ENCODE results near the gene MRPS2.
"Not testable (repeated sequence)": the region's sequence is repeated elsewhere in the genome, so short reads cannot be mapped to it uniquely, and the experiment has no call there.

The MRPS2 gene

DNA sequence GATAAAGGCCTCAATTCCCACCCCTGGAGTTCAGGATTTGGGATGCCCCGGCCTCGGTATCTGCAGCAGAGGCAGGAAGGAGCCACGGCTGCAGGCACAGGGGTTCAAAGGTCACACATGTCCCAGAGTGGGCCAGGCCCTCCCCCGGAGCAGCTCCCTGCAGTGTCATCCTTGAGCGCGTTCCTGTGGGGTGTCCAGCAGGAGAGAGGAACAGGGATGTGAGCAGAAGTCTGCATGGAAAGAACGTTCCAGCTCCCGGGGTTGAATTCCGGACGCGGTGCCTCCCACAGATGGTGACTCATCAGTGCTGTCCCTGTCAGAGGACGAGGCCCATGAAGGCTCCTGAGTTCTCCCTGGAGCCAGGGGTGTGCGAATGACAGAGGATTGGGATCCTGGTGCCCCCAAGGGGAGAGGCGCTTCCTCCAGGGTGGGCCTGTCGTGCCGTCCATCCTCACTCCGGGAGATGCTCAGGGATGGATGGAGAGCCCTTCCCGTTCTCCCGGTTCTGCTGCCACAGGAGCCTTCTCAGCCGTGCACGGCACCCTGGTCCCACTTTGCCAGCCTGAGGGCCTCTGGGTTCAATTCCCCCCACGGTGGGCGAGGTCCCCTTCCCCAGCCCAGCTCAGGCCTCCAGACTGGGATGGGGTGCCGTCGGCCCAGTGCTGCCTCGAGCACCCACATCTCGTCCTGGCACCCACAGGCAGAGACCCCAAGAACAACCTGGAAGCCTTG lies 23.8 kb downstream of the MRPS2 start:
- Histone ChIP-seq H3K9me3 (ENCODE audit: control insufficient read depth in 1 of 2, low read length in 2 of 2) (no peaks in the 10 kb centered on the region), H3K27ac (ENCODE audit: low read depth, low read length) (no peak overlapping the region), H3K4me1 (ENCODE audit: control insufficient read depth in 1 of 2, insufficient read depth in 2 of 2, low read length in 2 of 2) (no peaks in the 10 kb centered on the region), H3K4me3 (ENCODE audit: low read depth in 1 of 2, low read length in 2 of 2) (no peak overlapping the region), H3K27me3 (ENCODE audit: control insufficient read depth in 1 of 2, insufficient read depth in 2 of 2, low read length in 2 of 2) (no peaks in the 10 kb centered on the region), H3K36me3 (ENCODE audit: control insufficient read depth in 1 of 2, insufficient read depth in 2 of 2, low read length in 2 of 2) (no peaks in the 10 kb centered on the region), H3K9ac (ENCODE audit: low read depth in 1 of 2, low read length in 2 of 2) (no peak overlapping the region)

DNA sequence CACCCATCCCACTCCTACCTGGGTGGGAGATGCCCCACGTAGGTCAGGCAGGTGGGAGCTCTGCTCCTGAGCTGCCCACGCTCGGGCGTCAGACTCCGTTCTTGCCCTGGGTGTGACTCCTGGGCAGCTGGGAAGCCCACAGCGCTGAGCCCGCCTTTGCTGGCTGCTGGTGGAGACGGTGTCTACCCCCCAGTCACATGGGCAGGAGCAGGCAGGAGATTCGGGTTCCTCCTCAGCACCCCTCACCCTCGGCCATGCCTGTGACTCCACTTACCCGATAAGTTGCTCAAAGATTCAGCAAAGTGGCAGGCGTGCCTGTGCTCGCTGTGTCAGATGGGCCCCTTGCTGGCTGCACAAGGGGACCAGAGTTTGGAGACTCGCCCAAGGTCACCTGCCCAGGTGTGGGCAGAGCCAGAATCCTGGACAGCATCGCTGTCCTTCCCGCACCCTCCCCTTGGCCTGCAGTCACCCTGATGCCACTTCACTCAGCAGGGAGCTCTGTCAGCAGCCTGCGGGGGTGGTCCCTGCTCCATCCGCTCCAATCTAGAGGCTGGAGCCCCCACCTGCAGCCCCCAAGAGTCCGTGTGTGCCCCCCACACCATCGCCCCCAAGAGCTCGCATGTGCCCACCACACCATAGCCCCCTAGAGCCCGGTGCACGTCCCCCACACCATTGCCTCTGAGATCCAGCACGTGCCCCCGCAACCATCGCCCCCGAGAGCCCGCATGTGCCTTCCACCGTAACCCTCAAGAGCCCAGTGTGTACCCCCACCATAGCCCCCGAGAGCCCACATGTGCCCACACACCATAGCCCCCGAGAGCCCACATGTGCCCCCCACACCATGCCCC lies 25.0 kb downstream of the MRPS2 start:
- no peak overlapping the region for H3K27ac ChIP-seq (ENCODE audit: low read depth, low read length)
- no peaks in the 10 kb centered on the region for H3K9me3 ChIP-seq (ENCODE audit: control insufficient read depth in 1 of 2, low read length in 2 of 2)
- H3K9ac ChIP-seq (ENCODE audit: low read depth in 1 of 2, low read length in 2 of 2), result no peak overlapping the region
- H3K27me3 ChIP-seq (ENCODE audit: control insufficient read depth in 1 of 2, insufficient read depth in 2 of 2, low read length in 2 of 2), result no peaks in the 10 kb centered on the region
- no peaks in the 10 kb centered on the region for H3K4me1 ChIP-seq (ENCODE audit: control insufficient read depth in 1 of 2, insufficient read depth in 2 of 2, low read length in 2 of 2)
- no peaks in the 10 kb centered on the region for H3K36me3 ChIP-seq (ENCODE audit: control insufficient read depth in 1 of 2, insufficient read depth in 2 of 2, low read length in 2 of 2)
- H3K4me3 ChIP-seq (ENCODE audit: low read depth in 1 of 2, low read length in 2 of 2), result no peak overlapping the region

DNA sequence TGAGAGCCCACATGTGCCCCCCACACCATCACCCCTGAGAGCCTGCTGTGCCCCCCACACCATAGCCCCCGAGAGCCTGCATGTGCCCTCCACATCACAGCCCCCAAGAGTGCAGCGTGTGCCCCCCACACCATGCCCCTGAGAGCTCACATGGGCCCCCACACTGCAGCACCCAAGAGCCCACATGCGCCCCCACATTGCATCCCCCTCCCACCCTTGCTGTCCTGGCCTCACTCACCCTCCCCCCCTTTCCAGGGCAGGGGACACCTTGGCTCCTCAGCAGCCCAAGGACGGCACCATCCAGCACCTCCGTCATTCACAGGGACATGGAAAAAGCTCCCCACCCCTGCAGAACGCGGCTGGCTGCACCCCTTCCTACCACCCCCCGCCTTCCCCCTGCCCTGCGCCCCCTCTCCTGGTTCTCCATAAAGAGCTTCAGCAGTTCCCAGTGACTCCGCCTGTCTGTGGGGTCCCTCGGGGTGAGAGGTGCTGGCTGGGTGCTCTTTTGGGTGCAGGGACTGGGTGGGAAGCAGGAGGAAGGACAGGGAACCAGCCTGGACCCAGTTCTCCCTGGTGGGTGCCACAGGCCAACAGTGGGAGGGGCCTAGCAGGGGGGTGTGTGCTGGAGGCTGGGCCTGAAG lies 25.7 kb downstream of the MRPS2 start:
- Histone ChIP-seq H3K36me3 (ENCODE audit: control insufficient read depth in 1 of 2, insufficient read depth in 2 of 2, low read length in 2 of 2) (no peaks in the 10 kb centered on the region), H3K27ac (ENCODE audit: low read depth, low read length) (no peak overlapping the region), H3K27me3 (ENCODE audit: control insufficient read depth in 1 of 2, insufficient read depth in 2 of 2, low read length in 2 of 2) (no peaks in the 10 kb centered on the region), H3K4me1 (ENCODE audit: control insufficient read depth in 1 of 2, insufficient read depth in 2 of 2, low read length in 2 of 2) (no peaks in the 10 kb centered on the region), H3K4me3 (ENCODE audit: low read depth in 1 of 2, low read length in 2 of 2) (no peak overlapping the region), H3K9ac (ENCODE audit: low read depth in 1 of 2, low read length in 2 of 2) (no peak overlapping the region), H3K9me3 (ENCODE audit: control insufficient read depth in 1 of 2, low read length in 2 of 2) (no peaks in the 10 kb centered on the region)

DNA sequence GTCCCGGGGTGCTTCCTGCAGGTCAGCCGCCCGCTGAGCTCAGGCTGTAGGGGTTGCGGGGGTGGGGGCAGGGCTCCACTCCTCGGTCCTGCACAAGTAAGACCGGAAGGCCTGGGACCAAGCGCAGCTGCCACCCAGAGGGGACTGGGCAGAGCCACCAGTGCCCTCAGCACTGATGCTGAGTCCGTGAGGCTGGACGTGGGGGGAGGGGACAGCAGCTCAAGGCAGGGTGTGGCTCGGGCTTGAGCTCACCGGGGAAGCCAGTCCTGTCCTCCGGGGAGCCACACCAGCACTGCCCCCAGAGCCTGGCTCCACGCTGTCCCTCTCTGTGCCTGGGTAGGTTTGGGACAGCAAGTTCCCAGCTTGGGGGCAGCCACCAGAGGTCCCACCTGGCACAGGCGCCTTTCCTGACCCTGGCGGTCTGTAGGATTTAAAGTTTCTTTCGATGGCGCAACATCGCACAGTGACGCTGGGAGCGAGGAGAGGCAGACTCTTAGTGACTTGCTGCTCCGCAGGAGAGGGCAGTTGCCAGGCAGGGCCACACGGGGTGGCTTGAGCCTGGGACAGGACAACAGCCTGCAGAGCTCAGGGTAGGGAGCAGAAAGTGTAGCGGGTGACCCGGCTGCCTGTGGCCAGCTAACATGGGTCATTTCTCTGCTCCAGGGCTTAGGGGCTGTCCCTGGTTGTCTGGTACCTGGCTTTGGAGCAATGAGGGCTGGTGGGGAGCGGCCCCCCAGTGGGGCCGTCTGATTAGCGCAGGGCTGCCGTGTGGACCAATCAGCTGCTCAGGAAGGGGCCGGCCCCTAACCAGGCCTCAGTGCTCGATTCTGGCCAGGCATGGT lies 26.5 kb downstream of the MRPS2 start:
- Histone ChIP-seq H3K9ac (ENCODE audit: low read depth in 1 of 2, low read length in 2 of 2) (no peak overlapping the region), H3K4me3 (ENCODE audit: low read depth in 1 of 2, low read length in 2 of 2) (no peak overlapping the region), H3K36me3 (ENCODE audit: control insufficient read depth in 1 of 2, insufficient read depth in 2 of 2, low read length in 2 of 2) (no peaks in the 10 kb centered on the region), H3K4me1 (ENCODE audit: control insufficient read depth in 1 of 2, insufficient read depth in 2 of 2, low read length in 2 of 2) (peaks cover 0 to 4% of the 10 kb centered on the region in 2 donors), H3K9me3 (ENCODE audit: control insufficient read depth in 1 of 2, low read length in 2 of 2) (no peaks in the 10 kb centered on the region), H3K27me3 (ENCODE audit: control insufficient read depth in 1 of 2, insufficient read depth in 2 of 2, low read length in 2 of 2) (no peaks in the 10 kb centered on the region), H3K27ac (ENCODE audit: low read depth, low read length) (no peak overlapping the region)

DNA sequence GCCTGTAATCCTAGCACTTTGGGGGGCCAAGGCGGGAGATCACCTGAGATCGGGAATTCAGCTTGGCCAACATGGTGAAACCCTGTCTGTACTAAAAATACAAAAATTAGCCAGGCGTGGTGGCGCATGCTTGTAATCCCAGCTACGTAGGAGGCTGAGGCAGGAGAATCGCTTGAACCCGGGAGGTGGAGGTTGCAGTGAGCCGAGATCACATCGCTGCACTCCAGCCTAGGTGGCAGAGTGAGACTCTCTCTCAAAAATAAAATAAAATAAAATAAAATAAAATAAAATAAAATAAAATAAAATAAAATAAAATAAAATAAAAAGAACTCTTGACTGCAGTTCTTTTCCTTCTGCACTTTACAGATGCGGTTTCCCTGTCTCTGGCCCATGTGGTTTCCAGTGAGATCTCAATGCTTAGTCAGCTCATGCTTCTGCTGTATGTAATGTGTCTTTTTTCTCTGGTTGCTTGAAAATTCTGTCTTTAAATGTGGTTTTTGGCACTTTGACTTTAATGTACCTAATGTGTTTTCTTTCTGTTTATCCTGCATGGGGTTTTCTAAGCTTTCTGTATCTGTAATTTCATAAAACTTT lies 28.5 kb downstream of the MRPS2 start:
- not testable (repeated sequence) for H3K27me3 ChIP-seq (ENCODE audit: control insufficient read depth in 1 of 2, insufficient read depth in 2 of 2, low read length in 2 of 2); H3K27ac ChIP-seq (ENCODE audit: low read depth, low read length); H3K4me1 ChIP-seq (ENCODE audit: control insufficient read depth in 1 of 2, insufficient read depth in 2 of 2, low read length in 2 of 2); H3K9me3 ChIP-seq (ENCODE audit: control insufficient read depth in 1 of 2, low read length in 2 of 2); H3K36me3 ChIP-seq (ENCODE audit: control insufficient read depth in 1 of 2, insufficient read depth in 2 of 2, low read length in 2 of 2); H3K9ac ChIP-seq (ENCODE audit: low read depth in 1 of 2, low read length in 2 of 2); H3K4me3 ChIP-seq (ENCODE audit: low read depth in 1 of 2, low read length in 2 of 2)

DNA sequence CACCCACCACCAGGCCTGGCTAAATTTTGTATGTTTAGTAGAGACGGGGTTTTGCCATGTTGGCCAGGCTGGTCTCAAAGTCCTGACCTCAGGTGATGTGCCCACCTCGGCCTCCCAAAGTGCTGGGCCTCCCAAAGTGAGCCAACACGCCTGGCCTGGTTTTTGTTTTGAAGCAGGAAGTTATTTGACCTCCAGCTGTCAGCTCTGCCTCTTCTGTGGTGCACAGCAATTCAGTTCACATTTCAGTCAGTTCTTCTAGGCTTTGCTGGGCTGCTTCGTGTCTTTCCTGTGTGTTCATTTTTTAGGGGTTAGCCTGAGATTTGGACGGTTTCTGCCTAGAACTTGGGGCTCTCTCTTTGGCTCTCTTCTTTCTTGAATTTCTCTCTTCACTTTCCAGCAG lies 29.7 kb downstream of the MRPS2 start:
- Histone ChIP-seq H3K27me3 (ENCODE audit: control insufficient read depth in 1 of 2, insufficient read depth in 2 of 2, low read length in 2 of 2) (no peaks in the 10 kb centered on the region), H3K27ac (ENCODE audit: low read depth, low read length) (no peak overlapping the region), H3K36me3 (ENCODE audit: control insufficient read depth in 1 of 2, insufficient read depth in 2 of 2, low read length in 2 of 2) (no peaks in the 10 kb centered on the region), H3K9me3 (ENCODE audit: control insufficient read depth in 1 of 2, low read length in 2 of 2) (no peaks in the 10 kb centered on the region), H3K4me1 (ENCODE audit: control insufficient read depth in 1 of 2, insufficient read depth in 2 of 2, low read length in 2 of 2) (peaks cover 0 to 4% of the 10 kb centered on the region in 2 donors), H3K9ac (ENCODE audit: low read depth in 1 of 2, low read length in 2 of 2) (no peak overlapping the region), H3K4me3 (ENCODE audit: low read depth in 1 of 2, low read length in 2 of 2) (no peak overlapping the region)

DNA sequence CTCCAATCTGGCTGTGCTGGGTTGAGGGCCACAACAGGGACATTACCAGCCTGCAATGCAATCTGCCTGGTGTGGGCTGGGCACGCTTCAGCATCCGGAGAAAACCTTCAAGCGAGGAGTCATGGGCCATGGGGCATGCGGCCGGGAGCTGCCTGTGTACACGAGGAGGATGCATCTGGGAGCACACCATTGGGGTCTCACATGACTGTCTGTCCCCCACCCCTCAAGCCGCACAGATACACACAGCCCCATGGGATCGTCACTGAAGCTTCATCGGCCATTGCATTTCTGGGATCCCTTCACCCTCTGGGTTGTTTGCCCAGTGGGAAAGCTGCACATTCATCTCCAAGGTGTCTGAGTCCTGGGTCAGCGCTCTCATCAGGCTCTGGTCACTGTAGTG lies 30.6 kb downstream of the MRPS2 start:
- Histone ChIP-seq H3K9ac (ENCODE audit: low read depth in 1 of 2, low read length in 2 of 2) (no peak overlapping the region), H3K27me3 (ENCODE audit: control insufficient read depth in 1 of 2, insufficient read depth in 2 of 2, low read length in 2 of 2) (no peaks in the 10 kb centered on the region), H3K4me3 (ENCODE audit: low read depth in 1 of 2, low read length in 2 of 2) (no peak overlapping the region), H3K4me1 (ENCODE audit: control insufficient read depth in 1 of 2, insufficient read depth in 2 of 2, low read length in 2 of 2) (peaks cover 0 to 4% of the 10 kb centered on the region in 2 donors), H3K36me3 (ENCODE audit: control insufficient read depth in 1 of 2, insufficient read depth in 2 of 2, low read length in 2 of 2) (no peaks in the 10 kb centered on the region), H3K9me3 (ENCODE audit: control insufficient read depth in 1 of 2, low read length in 2 of 2) (no peaks in the 10 kb centered on the region), H3K27ac (ENCODE audit: low read depth, low read length) (no peak overlapping the region)

DNA sequence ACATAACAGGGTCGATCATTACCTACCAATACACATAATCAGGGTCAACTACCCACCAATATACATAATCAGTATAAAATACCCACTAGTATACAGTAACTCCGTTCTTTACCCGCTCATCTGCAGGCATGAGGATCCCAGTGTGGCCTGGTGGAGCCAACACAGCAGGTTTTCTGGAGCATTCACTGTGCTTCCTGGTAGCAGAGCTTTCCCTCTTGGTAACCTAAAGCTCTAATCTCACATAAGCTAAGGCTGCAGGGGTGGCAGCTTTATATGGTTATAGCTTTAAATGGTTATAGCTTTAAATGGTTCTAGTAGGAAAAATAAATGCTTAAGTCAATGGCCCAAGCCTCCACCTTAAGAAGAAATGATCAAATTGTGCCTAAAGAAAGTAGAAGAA lies 32.6 kb downstream of the MRPS2 start:
- H3K4me1 ChIP-seq (ENCODE audit: control insufficient read depth in 1 of 2, insufficient read depth in 2 of 2, low read length in 2 of 2), result peaks cover 0 to 4% of the 10 kb centered on the region in 2 donors
- H3K27me3 ChIP-seq (ENCODE audit: control insufficient read depth in 1 of 2, insufficient read depth in 2 of 2, low read length in 2 of 2), result no peaks in the 10 kb centered on the region
- H3K9me3 ChIP-seq (ENCODE audit: control insufficient read depth in 1 of 2, low read length in 2 of 2), result no peaks in the 10 kb centered on the region
- no peak overlapping the region for H3K9ac ChIP-seq (ENCODE audit: low read depth in 1 of 2, low read length in 2 of 2)
- no peak overlapping the region for H3K27ac ChIP-seq (ENCODE audit: low read depth, low read length)
- H3K36me3 ChIP-seq (ENCODE audit: control insufficient read depth in 1 of 2, insufficient read depth in 2 of 2, low read length in 2 of 2), result no peaks in the 10 kb centered on the region
- H3K4me3 ChIP-seq (ENCODE audit: low read depth in 1 of 2, low read length in 2 of 2), result no peak overlapping the region

DNA sequence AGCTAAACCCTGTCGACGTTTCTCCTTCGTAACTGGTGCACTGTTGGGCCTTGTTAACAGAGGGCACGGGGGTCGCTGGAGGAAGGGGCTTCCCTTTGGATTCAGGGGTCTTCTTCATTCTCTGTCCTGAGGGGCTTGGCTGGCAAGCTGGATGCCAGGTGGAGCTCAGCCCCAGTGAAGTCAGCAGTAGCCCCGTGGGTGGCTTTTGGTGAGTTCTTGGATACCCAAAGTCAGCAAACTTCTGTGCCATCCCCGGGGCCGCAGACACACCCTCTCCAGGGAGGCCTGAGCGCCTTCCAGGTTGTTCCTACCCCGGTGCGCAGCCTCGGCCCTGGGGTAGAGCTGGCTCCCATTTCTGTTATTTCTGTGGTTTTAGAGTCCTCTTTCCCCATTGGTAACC lies 33.2 kb downstream of the MRPS2 start:
- H3K4me3 ChIP-seq (ENCODE audit: low read depth in 1 of 2, low read length in 2 of 2), result no peak overlapping the region
- no peak overlapping the region for H3K27ac ChIP-seq (ENCODE audit: low read depth, low read length)

More for the DNA sequence above, 33.2 kb downstream of the MRPS2 start:
- H3K36me3 ChIP-seq (ENCODE audit: control insufficient read depth in 1 of 2, insufficient read depth in 2 of 2, low read length in 2 of 2), result no peaks in the 10 kb centered on the region
- H3K4me1 ChIP-seq (ENCODE audit: control insufficient read depth in 1 of 2, insufficient read depth in 2 of 2, low read length in 2 of 2), result peaks cover 0 to 4% of the 10 kb centered on the region in 2 donors
- H3K9me3 ChIP-seq (ENCODE audit: control insufficient read depth in 1 of 2, low read length in 2 of 2), result no peaks in the 10 kb centered on the region
- no peaks in the 10 kb centered on the region for H3K27me3 ChIP-seq (ENCODE audit: control insufficient read depth in 1 of 2, insufficient read depth in 2 of 2, low read length in 2 of 2)
- no peak overlapping the region for H3K9ac ChIP-seq (ENCODE audit: low read depth in 1 of 2, low read length in 2 of 2)

Data from duodenal mucosa (tissue), 2 donors.